ENCODE measurements around the gene CCL1.
"Not testable (repeated sequence)": the region's sequence is repeated elsewhere in the genome, so short reads cannot be mapped to it uniquely, and the experiment has no call there.

The CCL1 gene

GRCh38 chr17:34352191-34352590 is 10.8 kb downstream of the CCL1 start:
- TF ChIP-seq CTCF (conservative IDR thresholded peaks at IDR 0.05; ENCODE audit: low read depth, low read length): no peak
- DNase-seq (ENCODE audit: low read depth): no peak
- H3K4me3 ChIP-seq (ENCODE audit: low read depth, low read length): no peak overlapping the region

GRCh38 chr17:34351096-34351495 is 11.9 kb downstream of the CCL1 start:
- no peak overlapping the region for H3K4me3 ChIP-seq (ENCODE audit: low read depth, low read length)
- DNase-seq (ENCODE audit: low read depth): peak; percentile 35
- TF ChIP-seq CTCF (conservative IDR thresholded peaks at IDR 0.05; ENCODE audit: low read depth, low read length): no peak

GRCh38 chr17:34349751-34350150 is 13.3 kb downstream of the CCL1 start:
- no peak for TF ChIP-seq CTCF (conservative IDR thresholded peaks at IDR 0.05; ENCODE audit: low read depth, low read length)
- DNase-seq (ENCODE audit: low read depth): no peak
- no peak overlapping the region for H3K4me3 ChIP-seq (ENCODE audit: low read depth, low read length)

- TF ChIP-seq CTCF (conservative IDR thresholded peaks at IDR 0.05; ENCODE audit: low read depth, low read length): no peak
- no peak overlapping the region for H3K4me3 ChIP-seq (ENCODE audit: low read depth, low read length)
- no peak for DNase-seq (ENCODE audit: low read depth)
Observed at GRCh38 chr17:34347063-34347462, 16.0 kb downstream of the CCL1 start.

- no peak overlapping the region for H3K4me3 ChIP-seq (ENCODE audit: low read depth, low read length)
- DNase-seq (ENCODE audit: low read depth): no peak
- no peak for TF ChIP-seq CTCF (conservative IDR thresholded peaks at IDR 0.05; ENCODE audit: low read depth, low read length)
Observed at GRCh38 chr17:34341916-34342315, 21.1 kb downstream of the CCL1 start.

GRCh38 chr17:34339138-34339770 is 23.8 kb downstream of the CCL1 start:
- DNase-seq (ENCODE audit: low read depth): no peak
- no peak for TF ChIP-seq CTCF (conservative IDR thresholded peaks at IDR 0.05; ENCODE audit: low read depth, low read length)

GRCh38 chr17:34337701-34338100 is 25.3 kb downstream of the CCL1 start:
- no peak overlapping the region for H3K4me3 ChIP-seq (ENCODE audit: low read depth, low read length)
- TF ChIP-seq CTCF (conservative IDR thresholded peaks at IDR 0.05; ENCODE audit: low read depth, low read length): no peak
- no peak for DNase-seq (ENCODE audit: low read depth)

More at GRCh38 chr17:34339138-34339770, 23.8 kb downstream of the CCL1 start:
- no peak overlapping the region for H3K4me3 ChIP-seq (ENCODE audit: low read depth, low read length)

- peak; percentile 44 for DNase-seq (ENCODE audit: low read depth)
- not testable (repeated sequence) for H3K4me3 ChIP-seq (ENCODE audit: low read depth, low read length)
Observed at GRCh38 chr17:34327580-34327979, 35.5 kb downstream of the CCL1 start.
